Epithelial cell of proximal tubule (primary cell): ENCODE results near the gene CTU2. TPM values are rescaled to one million over a fixed set of nuclear protein-coding genes. Genes with fewer than 3 reads are reported as not detected.
A peak's percentile ranks its signal among the peaks of the same experiment; 100 is the strongest.

ENCODE experiments used
- DNase-seq: peaks from one replicate; pipeline ENCODE4 v3.0.0-alpha.2; 2011; ENCODE audit warnings: low read depth
- H3K4me3 ChIP-seq: 2 replicates; pipeline ENCODE4 v1.5.1; 2011; ENCODE audit warnings: low read depth, mild to moderate bottlenecking, low read length
- total RNA-seq: library from RNA; depleted of rRNA; stranded (reverse); fragments of >200 nt; gene quantifications from 2 replicates; pipeline ENCODE4 v1.2.3, GENCODE V29; 2015
- TF ChIP-seq, protein P1 (sequence below): conservative IDR thresholded peaks from 2 replicates; pipeline ENCODE4 v1.5.1; 2012; ENCODE audit warnings: low read depth, mild to moderate bottlenecking, low read length

CTU2 gene
- total RNA-seq, 1 donor from 2014 or later = 9.3 TPM

- TF ChIP-seq, protein P1, sequence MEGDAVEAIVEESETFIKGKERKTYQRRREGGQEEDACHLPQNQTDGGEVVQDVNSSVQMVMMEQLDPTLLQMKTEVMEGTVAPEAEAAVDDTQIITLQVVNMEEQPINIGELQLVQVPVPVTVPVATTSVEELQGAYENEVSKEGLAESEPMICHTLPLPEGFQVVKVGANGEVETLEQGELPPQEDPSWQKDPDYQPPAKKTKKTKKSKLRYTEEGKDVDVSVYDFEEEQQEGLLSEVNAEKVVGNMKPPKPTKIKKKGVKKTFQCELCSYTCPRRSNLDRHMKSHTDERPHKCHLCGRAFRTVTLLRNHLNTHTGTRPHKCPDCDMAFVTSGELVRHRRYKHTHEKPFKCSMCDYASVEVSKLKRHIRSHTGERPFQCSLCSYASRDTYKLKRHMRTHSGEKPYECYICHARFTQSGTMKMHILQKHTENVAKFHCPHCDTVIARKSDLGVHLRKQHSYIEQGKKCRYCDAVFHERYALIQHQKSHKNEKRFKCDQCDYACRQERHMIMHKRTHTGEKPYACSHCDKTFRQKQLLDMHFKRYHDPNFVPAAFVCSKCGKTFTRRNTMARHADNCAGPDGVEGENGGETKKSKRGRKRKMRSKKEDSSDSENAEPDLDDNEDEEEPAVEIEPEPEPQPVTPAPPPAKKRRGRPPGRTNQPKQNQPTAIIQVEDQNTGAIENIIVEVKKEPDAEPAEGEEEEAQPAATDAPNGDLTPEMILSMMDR = no peak
- H3K4me3 ChIP-seq = no peak overlapping the region
- no peak for DNase-seq
Measured at GRCh38 chr16:88739139-88739976, 33.1 kb downstream of the CTU2 start.

- TF ChIP-seq, protein P1 = no peak
- DNase-seq = no peak
- no peak overlapping the region for H3K4me3 ChIP-seq
Measured at GRCh38 chr16:88739977-88740726, 33.8 kb downstream of the CTU2 start.

DNA sequence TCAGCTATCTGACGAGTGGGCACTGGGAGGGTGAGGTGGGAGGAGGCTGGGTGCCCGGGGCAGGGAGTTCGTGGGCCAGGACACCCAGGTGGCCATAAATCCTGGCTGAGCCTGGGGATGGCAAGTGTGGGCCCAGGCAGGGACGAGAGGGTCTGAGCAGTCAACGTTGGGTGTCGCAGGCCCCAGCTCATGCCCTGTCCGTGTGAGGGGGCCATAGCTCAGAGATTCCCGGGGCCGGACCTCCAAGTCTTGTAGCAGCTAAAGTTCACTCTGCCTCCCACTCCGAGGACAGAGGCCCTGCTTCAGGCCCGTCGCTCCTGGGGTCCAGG is 34.4 kb downstream of the CTU2 start:
- no peak overlapping the region for H3K4me3 ChIP-seq
- no peak for DNase-seq
- TF ChIP-seq, protein P1 = no peak

- TF ChIP-seq, protein P1 = no peak
- no peak overlapping the region for H3K4me3 ChIP-seq
- no peak for DNase-seq
Measured at GRCh38 chr16:88741368-88741767, 35.1 kb downstream of the CTU2 start.

GRCh38 chr16:88742896-88743605 is 36.7 kb downstream of the CTU2 start:
- TF ChIP-seq, protein P1 = no peak
- no peak for DNase-seq
- H3K4me3 ChIP-seq = no peak overlapping the region

- TF ChIP-seq, protein P1 = peak; percentile 81
- no peak overlapping the region for H3K4me3 ChIP-seq
- DNase-seq = no peak
Measured at GRCh38 chr16:88743693-88744576, 37.6 kb downstream of the CTU2 start.
